DMS153 treated with DMSO at 0.1 percent for 48 hours (cell line): ENCODE measurements around the gene LAX1.

Experiments used
- DNase-seq: peaks from one replicate; lab custom pipeline; 2025; ENCODE audit not compliant: unreplicated experiment; lab: John Stamatoyannopoulos, UW

LAX1 gene

GRCh38 chr1:203799971-203800370 lies 35.0 kb downstream of the LAX1 start:
- DNase-seq: no peak

GRCh38 chr1:203805689-203806088 lies 40.7 kb downstream of the LAX1 start:
- no peak for DNase-seq

GRCh38 chr1:203807196-203807595 lies 42.2 kb downstream of the LAX1 start:
- DNase-seq: no peak

- no peak for DNase-seq
Observed at GRCh38 chr1:203813581-203814341, 48.8 kb downstream of the LAX1 start.

GRCh38 chr1:203818399-203818798 lies 53.4 kb downstream of the LAX1 start:
- no peak for DNase-seq

- no peak for DNase-seq
Observed at GRCh38 chr1:203823306-203823705, 58.3 kb downstream of the LAX1 start.
